ENCODE data around the gene SPON1. TPM values are rescaled to one million over a fixed set of nuclear protein-coding genes. Genes with fewer than 3 reads are reported as not detected.

SPON1 gene
- total and polyA plus RNA-seq, 10 of the 15 experiments (the other 5 are each of a cell fraction or from before 2014, with no cell fraction given), result 0.13 to 1.1 (median 0.18) TPM; not detected in 5

DNA sequence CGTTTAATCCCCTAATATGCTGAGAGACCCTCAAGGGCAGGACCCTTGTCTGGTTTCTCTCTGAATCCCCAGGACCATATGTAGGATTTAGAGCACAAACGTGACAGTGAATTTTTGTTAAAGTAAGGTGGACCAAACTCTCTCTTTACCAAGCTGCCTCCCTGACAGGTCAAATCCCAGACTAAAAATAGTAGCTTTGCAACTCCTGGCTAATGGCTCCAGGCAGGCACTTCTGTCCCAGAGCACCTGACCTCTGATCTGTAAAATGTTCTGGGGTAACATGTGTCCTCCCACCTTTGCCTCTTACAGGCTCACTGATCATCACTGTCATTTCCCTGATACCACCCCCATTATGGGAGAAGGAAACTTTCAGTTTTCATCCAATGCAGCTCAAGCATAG, 152.3 kb downstream of the SPON1 start:
- ATAC-seq (no peak), DNase-seq (ENCODE audit: low read depth, low spot score) (no peak), FAIRE-seq (no peak)
- 21% methylated on average over 2 of the region's 2 CpGs for WGBS (ENCODE audit: insufficient coverage, insufficient replicate concordance, low lambda C conversion rate, missing lambda C conversion rate)
- H3K9me3 ChIP-seq (replicated peaks; ENCODE audit: control insufficient read depth, insufficient read depth, low read length), result no peaks in the 10 kb centered on the region
- SMC1A ChIA-PET (ENCODE audit: uncharacterized antibody, unreplicated experiment), result no interaction called here
- H3K27ac ChIP-seq (ENCODE audit: control insufficient read depth, insufficient read depth), result no peak overlapping the region
- intact Hi-C loops (cut with micrococcal nuclease; ENCODE audit: unreplicated experiment), result no loop called here
- CTCF ChIA-PET, result no interaction called here
- in situ Hi-C loops (cut with MboI), result no loop called here
- no peaks in the 10 kb centered on the region for H3K27me3 ChIP-seq (replicated peaks in 1 of 2; ENCODE audit: control insufficient read depth in 2 of 2, insufficient read depth in 2 of 2, low read length in 1 of 2)
- H4K20me1 ChIP-seq (ENCODE audit: control insufficient read depth, insufficient read depth), result no peaks in the 10 kb centered on the region
- no peaks in the 10 kb centered on the region for H3K4me1 ChIP-seq (ENCODE audit: control insufficient read depth, insufficient read depth, low read length)
- no peak overlapping the region for H3K4me3 ChIP-seq
- POLR2A ChIA-PET, result no interaction called here
- H3K79me2 ChIP-seq (ENCODE audit: control insufficient read depth, insufficient read depth, low read length), result no peaks in the 10 kb centered on the region
- no TSS peak for BruUV-seq (replicated peaks)
- no peak overlapping the region for H3K4me2 ChIP-seq (ENCODE audit: control insufficient read depth, insufficient read depth)
- H3K36me3 ChIP-seq (ENCODE audit: control insufficient read depth in 2 of 2, insufficient read depth in 2 of 2, low read length in 1 of 2), result no peaks in the 10 kb centered on the region
- RAD21 ChIA-PET (ENCODE audit: unreplicated experiment), result no interaction called here
- no peak overlapping the region for H2AFZ ChIP-seq (ENCODE audit: control insufficient read depth, low read depth, low read length)
- H3K9ac ChIP-seq (ENCODE audit: control insufficient read depth, insufficient read depth, low read length), result no peak overlapping the region
- TF ChIP-seq KAT2A (conservative IDR thresholded peaks at IDR 0.05; ENCODE audit: control insufficient read depth, low read depth, low read length) (no peak), CEBPB (IDR thresholded peaks at IDR 0.05; ENCODE audit: borderline replicate concordance in 1 of 2, low read depth in 2 of 2, low read length in 2 of 2) (no peak), ZNF217 (IDR thresholded peaks at IDR 0.05) (no peak), EP300 (IDR thresholded peaks at IDR 0.05; ENCODE audit: borderline replicate concordance in 1 of 2, control insufficient read depth in 1 of 2, low read depth in 2 of 2, low read length in 2 of 2) (no peak), MEF2A (IDR thresholded peaks at IDR 0.05; ENCODE audit: insufficient read depth, low read depth, low read length) (no peak), SIX5 (IDR thresholded peaks at IDR 0.05; ENCODE audit: low read depth, low read length, severe bottlenecking) (no peak), POU2F2 (IDR thresholded peaks at IDR 0.05; ENCODE audit: borderline replicate concordance, low read depth, low read length) (no peak), BMI1 (IDR thresholded peaks at IDR 0.05; ENCODE audit: borderline replicate concordance) (no peak), CBFB (IDR thresholded peaks at IDR 0.05; ENCODE audit: low read depth) (no peak), SRF (IDR thresholded peaks at IDR 0.05; ENCODE audit: low read depth in 2 of 2, low read length in 2 of 2) (no peak)
- TF ChIP-seq, protein P1, sequence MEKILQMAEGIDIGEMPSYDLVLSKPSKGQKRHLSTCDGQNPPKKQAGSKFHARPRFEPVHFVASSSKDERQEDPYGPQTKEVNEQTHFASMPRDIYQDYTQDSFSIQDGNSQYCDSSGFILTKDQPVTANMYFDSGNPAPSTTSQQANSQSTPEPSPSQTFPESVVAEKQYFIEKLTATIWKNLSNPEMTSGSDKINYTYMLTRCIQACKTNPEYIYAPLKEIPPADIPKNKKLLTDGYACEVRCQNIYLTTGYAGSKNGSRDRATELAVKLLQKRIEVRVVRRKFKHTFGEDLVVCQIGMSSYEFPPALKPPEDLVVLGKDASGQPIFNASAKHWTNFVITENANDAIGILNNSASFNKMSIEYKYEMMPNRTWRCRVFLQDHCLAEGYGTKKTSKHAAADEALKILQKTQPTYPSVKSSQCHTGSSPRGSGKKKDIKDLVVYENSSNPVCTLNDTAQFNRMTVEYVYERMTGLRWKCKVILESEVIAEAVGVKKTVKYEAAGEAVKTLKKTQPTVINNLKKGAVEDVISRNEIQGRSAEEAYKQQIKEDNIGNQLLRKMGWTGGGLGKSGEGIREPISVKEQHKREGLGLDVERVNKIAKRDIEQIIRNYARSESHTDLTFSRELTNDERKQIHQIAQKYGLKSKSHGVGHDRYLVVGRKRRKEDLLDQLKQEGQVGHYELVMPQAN (conservative IDR thresholded peaks at IDR 0.05), result no peak
- TF ChIP-seq, protein P2, sequence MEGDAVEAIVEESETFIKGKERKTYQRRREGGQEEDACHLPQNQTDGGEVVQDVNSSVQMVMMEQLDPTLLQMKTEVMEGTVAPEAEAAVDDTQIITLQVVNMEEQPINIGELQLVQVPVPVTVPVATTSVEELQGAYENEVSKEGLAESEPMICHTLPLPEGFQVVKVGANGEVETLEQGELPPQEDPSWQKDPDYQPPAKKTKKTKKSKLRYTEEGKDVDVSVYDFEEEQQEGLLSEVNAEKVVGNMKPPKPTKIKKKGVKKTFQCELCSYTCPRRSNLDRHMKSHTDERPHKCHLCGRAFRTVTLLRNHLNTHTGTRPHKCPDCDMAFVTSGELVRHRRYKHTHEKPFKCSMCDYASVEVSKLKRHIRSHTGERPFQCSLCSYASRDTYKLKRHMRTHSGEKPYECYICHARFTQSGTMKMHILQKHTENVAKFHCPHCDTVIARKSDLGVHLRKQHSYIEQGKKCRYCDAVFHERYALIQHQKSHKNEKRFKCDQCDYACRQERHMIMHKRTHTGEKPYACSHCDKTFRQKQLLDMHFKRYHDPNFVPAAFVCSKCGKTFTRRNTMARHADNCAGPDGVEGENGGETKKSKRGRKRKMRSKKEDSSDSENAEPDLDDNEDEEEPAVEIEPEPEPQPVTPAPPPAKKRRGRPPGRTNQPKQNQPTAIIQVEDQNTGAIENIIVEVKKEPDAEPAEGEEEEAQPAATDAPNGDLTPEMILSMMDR (IDR thresholded peaks at IDR 0.05 in 2 of 3, conservative IDR thresholded peaks at IDR 0.05 in 1 of 3; ENCODE audit: control insufficient read depth in 2 of 3, extremely low read depth in 1 of 3, insufficient read depth in 1 of 3, low read depth in 3 of 3, low read length in 3 of 3), result no peak
- TF ChIP-seq, protein P3, sequence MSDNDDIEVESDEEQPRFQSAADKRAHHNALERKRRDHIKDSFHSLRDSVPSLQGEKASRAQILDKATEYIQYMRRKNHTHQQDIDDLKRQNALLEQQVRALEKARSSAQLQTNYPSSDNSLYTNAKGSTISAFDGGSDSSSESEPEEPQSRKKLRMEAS (IDR thresholded peaks at IDR 0.05; ENCODE audit: low read depth, low read length), result no peak
